GM19099 (cell line): ENCODE results near the gene AAGAB.

Source experiments
- POLR2A ChIP-seq: IDR thresholded peaks from 3 replicates; pipeline ENCODE4 v1.6.1; 2011; ENCODE audit warnings: low read depth; ENCODE audit not compliant: insufficient read length; ENCODE audit errors: extremely low read depth

AAGAB gene

GRCh38 chr15:67161881-67162280, 92.6 kb downstream of the AAGAB start:
- no peak for TF ChIP-seq POLR2A

GRCh38 chr15:67161412-67161811, 93.0 kb downstream of the AAGAB start:
- no peak for TF ChIP-seq POLR2A

GRCh38 chr15:67158367-67158766, 96.1 kb downstream of the AAGAB start:
- TF ChIP-seq POLR2A, result no peak

GRCh38 chr15:67157521-67158252, 96.8 kb downstream of the AAGAB start:
- no peak for TF ChIP-seq POLR2A

GRCh38 chr15:67156834-67157233, 97.6 kb downstream of the AAGAB start:
- TF ChIP-seq POLR2A, result no peak

- no peak for TF ChIP-seq POLR2A
Measured at GRCh38 chr15:67156426-67156825, 98.0 kb downstream of the AAGAB start.

GRCh38 chr15:67154249-67154648, 100.2 kb downstream of the AAGAB start:
- no peak for TF ChIP-seq POLR2A

- no peak for TF ChIP-seq POLR2A
Measured at GRCh38 chr15:67152429-67152828, 102.0 kb downstream of the AAGAB start.
